Tibial artery (tissue), 4 donors: ENCODE data around the gene GPR25.

Experiments
- DNase-seq, 2 donors: peaks; one replicate each; pipeline ENCODE4 v3.0.0-alpha.2; 2019
- H3K27ac ChIP-seq, 2 donors: fragments of 200-600 bp; sonication (generic) in 1 of 2; 1 replicate in 1 of 2; 2 replicates in 1 of 2; pipeline ENCODE4 v1.5.1; 2018 to 2019; ENCODE audit warnings: mild to moderate bottlenecking in 1 of 2
- H3K27me3 ChIP-seq, 2 donors: fragments of 200-600 bp; sonication (generic) in 1 of 2; one replicate each; pipeline versions ENCODE4 v1.5.1 to v1.6.0; 2016 to 2019
- H3K36me3 ChIP-seq, 3 donors: fragments of 200-600 bp; sonication (generic) in 2 of 3; one replicate each; pipeline ENCODE4 v1.5.1; 2016 to 2019; ENCODE audit warnings: mild to moderate bottlenecking in 2 of 3
- H3K4me1 ChIP-seq, 4 donors: fragments of 200-600 bp; sonication (generic) in 2 of 4; 1 replicate in 3 of 4; 2 replicates in 1 of 4; pipeline ENCODE4 v1.5.1; 2016 to 2019
- H3K4me3 ChIP-seq, 2 donors: fragments of 200-600 bp; sonication (generic) in 1 of 2; 1 replicate in 1 of 2; 2 replicates in 1 of 2; pipeline ENCODE4 v1.5.1; 2018 to 2019; ENCODE audit warnings: mild to moderate bottlenecking in 2 of 2
- H3K9me3 ChIP-seq, 3 donors: fragments of 200-600 bp; sonication (generic) in 1 of 3; one replicate each; pipeline ENCODE4 v1.5.1; 2016 to 2019
- intact Hi-C: fragments of 100-400 bp; cut with DNase I; formaldehyde crosslinking; loops from one replicate; pipeline ENCODE4 v1.15.0; 2023; ENCODE audit warnings: low total_unique reads
- TF ChIP-seq, protein P1 (sequence below), 2 experiments: fragments of 200-600 bp in 1 of 2; fragments of 450-650 bp in 1 of 2; IDR thresholded peaks; one replicate each; pipeline ENCODE4 v1.5.1; 2017 to 2019; ENCODE audit warnings: antibody characterized with exemption in 2 of 2, mild to moderate bottlenecking in 1 of 2, moderate library complexity in 1 of 2

Gene GPR25

DNA sequence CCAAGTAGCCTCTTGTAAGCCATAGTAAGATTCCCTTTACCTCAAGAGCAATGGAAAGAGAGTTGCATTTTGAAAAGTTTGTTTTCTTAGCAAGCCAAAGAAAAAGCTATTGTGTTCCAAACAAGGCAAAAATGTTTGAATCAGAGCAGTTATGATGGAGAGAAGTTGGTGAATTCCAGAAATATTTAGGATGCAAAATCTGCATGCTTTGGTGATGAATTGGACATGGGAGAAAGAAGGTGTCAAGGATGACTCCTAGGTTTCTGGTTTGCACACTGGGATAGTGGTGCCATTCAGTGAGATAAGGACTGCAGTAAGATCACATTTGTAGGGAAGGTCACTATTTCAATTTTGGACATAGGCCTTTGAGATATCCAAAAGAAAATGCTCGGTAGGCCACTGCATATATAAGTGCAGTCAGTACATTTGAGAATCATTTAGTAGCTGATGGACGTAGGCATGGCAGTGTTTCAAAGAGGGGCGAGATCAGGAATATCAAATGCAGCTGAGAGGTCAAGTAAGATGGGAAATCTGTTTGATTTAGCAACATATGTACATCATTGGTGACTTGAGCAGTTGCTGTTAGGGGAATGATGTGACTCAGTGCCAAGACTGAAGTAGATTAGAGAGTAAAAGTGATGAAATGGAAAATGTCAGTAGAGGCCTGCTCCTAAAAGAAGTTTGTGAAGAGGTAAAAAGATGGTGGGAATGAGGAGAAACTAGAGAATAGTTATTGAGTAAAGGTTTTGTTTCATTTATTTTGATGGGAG lies 33.9 kb upstream of the GPR25 start:
- TF ChIP-seq, protein P1, sequence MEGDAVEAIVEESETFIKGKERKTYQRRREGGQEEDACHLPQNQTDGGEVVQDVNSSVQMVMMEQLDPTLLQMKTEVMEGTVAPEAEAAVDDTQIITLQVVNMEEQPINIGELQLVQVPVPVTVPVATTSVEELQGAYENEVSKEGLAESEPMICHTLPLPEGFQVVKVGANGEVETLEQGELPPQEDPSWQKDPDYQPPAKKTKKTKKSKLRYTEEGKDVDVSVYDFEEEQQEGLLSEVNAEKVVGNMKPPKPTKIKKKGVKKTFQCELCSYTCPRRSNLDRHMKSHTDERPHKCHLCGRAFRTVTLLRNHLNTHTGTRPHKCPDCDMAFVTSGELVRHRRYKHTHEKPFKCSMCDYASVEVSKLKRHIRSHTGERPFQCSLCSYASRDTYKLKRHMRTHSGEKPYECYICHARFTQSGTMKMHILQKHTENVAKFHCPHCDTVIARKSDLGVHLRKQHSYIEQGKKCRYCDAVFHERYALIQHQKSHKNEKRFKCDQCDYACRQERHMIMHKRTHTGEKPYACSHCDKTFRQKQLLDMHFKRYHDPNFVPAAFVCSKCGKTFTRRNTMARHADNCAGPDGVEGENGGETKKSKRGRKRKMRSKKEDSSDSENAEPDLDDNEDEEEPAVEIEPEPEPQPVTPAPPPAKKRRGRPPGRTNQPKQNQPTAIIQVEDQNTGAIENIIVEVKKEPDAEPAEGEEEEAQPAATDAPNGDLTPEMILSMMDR (IDR thresholded peaks at IDR 0.05), result no peak
- DNase-seq, result no peak
- intact Hi-C loops, result no loop called here
- H3K9me3 ChIP-seq, result no peaks in the 10 kb centered on the region
- H3K27ac ChIP-seq, result no peak overlapping the region
- H3K36me3 ChIP-seq, result peaks cover 11 to 17% (median 16%) of the 10 kb centered on the region in 3 donors
- peaks cover 0 to 14% (median 0%) of the 10 kb centered on the region in 4 donors for H3K4me1 ChIP-seq
- H3K4me3 ChIP-seq, result no peak overlapping the region
- no peaks in the 10 kb centered on the region for H3K27me3 ChIP-seq

DNA sequence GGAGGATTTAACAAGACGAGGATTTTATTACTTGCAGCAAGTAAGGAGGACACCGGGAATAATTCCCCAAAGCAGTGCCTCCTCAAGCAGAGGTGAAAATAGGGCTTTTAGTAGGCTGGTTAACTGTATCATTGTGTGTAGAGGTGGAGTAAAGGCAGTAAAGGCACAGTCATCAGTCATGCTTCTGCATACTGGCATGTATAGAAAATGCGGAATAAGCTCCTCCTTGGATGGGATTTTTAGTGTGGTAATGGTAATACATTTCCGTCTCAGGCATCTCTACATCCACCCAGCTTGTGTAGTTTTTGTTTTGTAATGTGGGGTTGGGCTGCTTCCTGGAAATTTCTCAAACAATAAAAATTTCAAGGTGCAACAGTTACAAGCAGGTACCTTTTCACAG lies 27.4 kb upstream of the GPR25 start:
- Histone ChIP-seq H3K27ac (no peak overlapping the region), H3K4me3 (no peak overlapping the region), H3K4me1 (no peaks in the 10 kb centered on the region), H3K36me3 (peaks cover 45 to 67% (median 49%) of the 10 kb centered on the region in 3 donors), H3K9me3 (no peaks in the 10 kb centered on the region), H3K27me3 (no peaks in the 10 kb centered on the region)
- intact Hi-C loops, result no loop called here
- TF ChIP-seq, protein P1 (IDR thresholded peaks at IDR 0.05), result no peak
- no peak for DNase-seq

DNA sequence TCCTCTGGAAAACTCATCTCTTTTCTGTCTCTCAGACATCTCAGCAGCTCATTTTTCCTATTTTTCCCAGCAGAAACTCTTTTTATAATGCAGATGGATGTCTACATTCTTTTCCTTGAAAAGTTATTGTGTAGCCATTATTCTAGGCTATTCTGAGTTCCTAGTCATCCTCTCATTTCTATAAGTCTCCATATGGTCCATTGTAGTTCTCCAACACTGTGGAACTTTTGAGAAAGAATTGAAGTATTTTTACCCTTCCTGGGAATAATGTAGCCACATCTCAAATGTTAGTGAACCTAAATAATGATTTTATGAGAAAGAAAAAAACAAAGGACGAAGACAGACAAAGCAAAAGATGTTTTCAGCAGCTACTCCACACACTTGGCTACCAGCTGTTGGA lies 26.4 kb upstream of the GPR25 start:
- Histone ChIP-seq H3K36me3 (peaks cover 49 to 77% (median 59%) of the 10 kb centered on the region in 3 donors), H3K4me3 (no peak overlapping the region), H3K27me3 (no peaks in the 10 kb centered on the region), H3K9me3 (no peaks in the 10 kb centered on the region), H3K27ac (no peak overlapping the region), H3K4me1 (no peaks in the 10 kb centered on the region)
- DNase-seq, result no peak
- TF ChIP-seq, protein P1 (IDR thresholded peaks at IDR 0.05), result no peak
- intact Hi-C loops, result no loop called here

DNA sequence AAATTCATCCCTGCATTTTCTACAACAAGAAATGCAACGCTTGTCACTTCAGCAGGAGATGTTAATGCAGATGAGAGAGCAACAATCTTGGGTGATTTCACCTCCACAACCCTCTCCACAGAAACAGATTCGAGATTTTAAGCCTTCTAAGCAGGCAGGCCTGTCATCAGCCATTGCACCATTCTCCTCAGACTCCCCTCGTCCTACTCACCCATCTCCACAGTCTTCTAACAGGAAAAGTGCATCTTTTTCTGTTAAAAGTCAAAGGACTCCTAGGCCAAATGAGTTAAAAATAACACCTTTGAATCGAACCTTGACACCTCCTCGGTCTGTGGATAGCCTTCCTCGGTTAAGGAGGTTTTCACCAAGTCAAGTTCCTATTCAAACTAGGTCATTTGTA lies 23.4 kb upstream of the GPR25 start:
- intact Hi-C loops, result no loop called here
- peaks cover 61 to 87% (median 65%) of the 10 kb centered on the region in 3 donors for H3K36me3 ChIP-seq
- no peak overlapping the region for H3K4me3 ChIP-seq
- H3K27me3 ChIP-seq, result no peaks in the 10 kb centered on the region
- no peaks in the 10 kb centered on the region for H3K9me3 ChIP-seq
- DNase-seq, result no peak
- TF ChIP-seq, protein P1 (IDR thresholded peaks at IDR 0.05), result no peak
- H3K27ac ChIP-seq, result no peak overlapping the region
- H3K4me1 ChIP-seq, result no peaks in the 10 kb centered on the region

DNA sequence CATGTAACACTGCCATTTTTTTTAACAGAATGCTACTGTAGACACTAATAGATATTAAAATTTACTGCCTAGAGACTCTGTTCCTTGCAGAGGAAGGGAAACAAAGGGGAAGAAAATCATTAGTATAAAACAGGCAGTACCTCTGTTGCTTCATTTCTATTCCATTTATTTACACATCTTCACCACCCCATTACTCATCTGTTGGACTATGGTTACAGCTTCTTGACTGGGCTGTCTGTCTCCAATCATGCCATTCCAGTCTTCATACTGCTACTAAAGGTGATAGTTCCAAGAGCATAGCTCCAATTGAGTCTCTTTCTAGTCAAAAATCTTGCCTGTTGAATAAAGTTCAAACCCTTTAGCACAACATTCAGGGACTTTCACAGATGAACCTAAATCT lies 22.2 kb upstream of the GPR25 start:
- H3K27ac ChIP-seq, result no peak overlapping the region
- no peaks in the 10 kb centered on the region for H3K27me3 ChIP-seq
- no peaks in the 10 kb centered on the region for H3K4me1 ChIP-seq
- H3K4me3 ChIP-seq, result no peak overlapping the region
- TF ChIP-seq, protein P1 (IDR thresholded peaks at IDR 0.05), result no peak
- intact Hi-C loops, result no loop called here
- H3K36me3 ChIP-seq, result peaks cover 62 to 91% (median 62%) of the 10 kb centered on the region in 3 donors
- no peak for DNase-seq
- H3K9me3 ChIP-seq, result no peaks in the 10 kb centered on the region
